D721Med (cell line): Measurements from ENCODE around the gene CORO1C.

Experiments
- DNase-seq: peaks from one replicate; pipeline ENCODE4 v3.0.0; 2011; ENCODE audit warnings: low spot score; ENCODE audit not compliant: insufficient read length
- FAIRE-seq: peaks from 2 replicates; lab custom pipeline; 2011; peaks lifted over from hg19 to GRCh38; lab: Jason Lieb, UNC
- TF ChIP-seq, protein P1 (sequence below): IDR thresholded peaks from 2 replicates; pipeline ENCODE4 v1.5.1; 2012; ENCODE audit warnings: mild to moderate bottlenecking, control low read depth; ENCODE audit not compliant: insufficient read depth; ENCODE audit errors: missing control alignments

Gene CORO1C

GRCh38 chr12:108598553-108599250 is 132.6 kb downstream of the CORO1C start:
- TF ChIP-seq, protein P1, sequence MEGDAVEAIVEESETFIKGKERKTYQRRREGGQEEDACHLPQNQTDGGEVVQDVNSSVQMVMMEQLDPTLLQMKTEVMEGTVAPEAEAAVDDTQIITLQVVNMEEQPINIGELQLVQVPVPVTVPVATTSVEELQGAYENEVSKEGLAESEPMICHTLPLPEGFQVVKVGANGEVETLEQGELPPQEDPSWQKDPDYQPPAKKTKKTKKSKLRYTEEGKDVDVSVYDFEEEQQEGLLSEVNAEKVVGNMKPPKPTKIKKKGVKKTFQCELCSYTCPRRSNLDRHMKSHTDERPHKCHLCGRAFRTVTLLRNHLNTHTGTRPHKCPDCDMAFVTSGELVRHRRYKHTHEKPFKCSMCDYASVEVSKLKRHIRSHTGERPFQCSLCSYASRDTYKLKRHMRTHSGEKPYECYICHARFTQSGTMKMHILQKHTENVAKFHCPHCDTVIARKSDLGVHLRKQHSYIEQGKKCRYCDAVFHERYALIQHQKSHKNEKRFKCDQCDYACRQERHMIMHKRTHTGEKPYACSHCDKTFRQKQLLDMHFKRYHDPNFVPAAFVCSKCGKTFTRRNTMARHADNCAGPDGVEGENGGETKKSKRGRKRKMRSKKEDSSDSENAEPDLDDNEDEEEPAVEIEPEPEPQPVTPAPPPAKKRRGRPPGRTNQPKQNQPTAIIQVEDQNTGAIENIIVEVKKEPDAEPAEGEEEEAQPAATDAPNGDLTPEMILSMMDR = no peak
- no peak for DNase-seq
- FAIRE-seq = no peak

GRCh38 chr12:108597559-108598471 is 133.5 kb downstream of the CORO1C start, which contains the start of gene TMEM119:
TSS of gene TMEM119 (minus strand) at chr12:108598084. CDS start at chr12:108592383, 5,701 bp downstream.
- no peak for FAIRE-seq
- TF ChIP-seq, protein P1 = no peak
- no peak for DNase-seq

DNA sequence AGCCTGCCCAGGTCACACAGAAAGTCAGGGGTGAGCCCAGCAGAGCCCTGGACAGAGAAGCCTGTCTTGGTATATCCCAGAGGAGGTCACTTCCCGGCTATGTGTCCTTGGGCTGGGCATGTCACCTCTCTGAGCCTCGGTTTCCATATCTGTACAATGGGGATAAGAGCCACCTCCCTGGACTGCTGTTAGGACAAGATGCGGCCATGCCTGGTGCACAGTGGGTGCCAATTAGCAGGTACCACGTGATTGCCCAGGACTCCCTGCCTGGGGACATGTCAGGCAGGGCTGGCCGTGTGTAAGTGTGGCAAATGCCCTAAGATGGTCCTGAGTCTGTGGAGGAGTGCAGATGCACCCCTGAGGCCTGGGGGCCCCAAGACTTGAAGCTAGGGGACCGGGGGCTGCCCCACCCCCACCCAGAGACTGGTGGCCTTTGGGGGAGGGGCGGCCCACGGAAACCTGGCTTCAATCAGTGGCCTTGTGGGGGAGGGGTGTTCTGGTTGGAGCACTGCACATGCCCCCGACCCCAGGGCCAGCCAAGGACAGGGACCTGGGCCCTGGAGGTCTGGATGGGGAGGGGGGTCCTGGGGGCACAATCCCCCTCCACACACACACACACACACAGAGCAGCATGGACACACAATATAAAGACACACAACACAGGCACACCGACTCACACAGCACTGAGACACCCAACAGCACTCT is 134.3 kb downstream of the CORO1C start:
- TF ChIP-seq, protein P1 = no peak
- FAIRE-seq (no peak), DNase-seq (no peak)

- no peak for DNase-seq
- TF ChIP-seq, protein P1 = no peak
- FAIRE-seq = no peak
Measured at GRCh38 chr12:108595711-108596647, 135.3 kb downstream of the CORO1C start.
